GM12878 (cell line): ENCODE data around the gene ICA1. TPM values are rescaled to one million over a fixed set of nuclear protein-coding genes. Genes with fewer than 3 reads are reported as not detected.

Experiments used
- ATAC-seq: fragments of 200-7000 bp; cut with Tn5 transposase; 3 replicates; pipeline ENCODE4 v1.9.1; 2020; ENCODE audit warnings: mild to moderate bottlenecking, moderate library complexity
- BruUV-seq: library from RNA; stranded (reverse); fragments of 400-500 nt; replicated peaks from 2 replicates; lab custom pipeline; 2021; lab: Mats Ljungman, UMichigan
- CTCF ChIA-PET: fragments of 300-600 bp; sonication (Branson Sonifier 250); formaldehyde crosslinking; extraction: SDS; loops from one replicate; lab custom pipeline; 2021; ENCODE audit warnings: inconsistent platforms; lab: Yijun Ruan, JAX
- POLR2A ChIA-PET: fragments of 350-600 bp; formaldehyde crosslinking; extraction: SDS; loops from one replicate; lab custom pipeline; 2021; ENCODE audit warnings: inconsistent platforms; lab: Charles Lee
- RAD21 ChIA-PET: fragments of 300-600 bp; sonication (Branson Sonifier 250); formaldehyde crosslinking; loops from one replicate; lab custom pipeline; 2023; ENCODE audit warnings: antibody characterized with exemption; ENCODE audit not compliant: unreplicated experiment; lab: Charles Lee
- SMC1A ChIA-PET: fragments of 300-600 bp; sonication (Branson Sonifier 250); formaldehyde crosslinking; loops from one replicate; lab custom pipeline; 2023; ENCODE audit not compliant: unreplicated experiment, uncharacterized antibody; lab: Charles Lee
- DNase-seq: peaks from one replicate; pipeline ENCODE4 v3.0.0-alpha.2; 2011; ENCODE audit warnings: low read depth, low spot score
- FAIRE-seq: peaks from 3 replicates; lab custom pipeline; 2011; peaks lifted over from hg19 to GRCh38; lab: Jason Lieb, UNC
- H2AFZ ChIP-seq: 2 replicates; pipeline ENCODE4 v1.6.0; 2011; ENCODE audit warnings: low read depth, low read length, control low read depth; ENCODE audit not compliant: control insufficient read depth
- H3K27ac ChIP-seq: 2 replicates; pipeline ENCODE4 v1.5.1; 2011; ENCODE audit warnings: control low read depth; ENCODE audit not compliant: control insufficient read depth, insufficient read depth
- H3K27me3 ChIP-seq, 2 experiments: replicated peaks in 1 of 2; 2 replicates each; pipeline versions ENCODE4 v1.6.0 to v1.6.1; 2011; ENCODE audit warnings: low read length in 1 of 2; ENCODE audit not compliant: control insufficient read depth in 2 of 2, insufficient read depth in 2 of 2
- H3K36me3 ChIP-seq, 2 experiments: 2 replicates each; pipeline ENCODE4 v1.5.1; 2011; ENCODE audit warnings: low read length in 1 of 2; ENCODE audit not compliant: control insufficient read depth in 2 of 2, insufficient read depth in 2 of 2
- H3K4me1 ChIP-seq: 2 replicates; pipeline ENCODE4 v1.6.1; 2011; ENCODE audit warnings: mild to moderate bottlenecking, low read length, moderate library complexity, mixed read lengths; ENCODE audit not compliant: control insufficient read depth, insufficient read depth
- H3K4me2 ChIP-seq: 2 replicates; pipeline ENCODE4 v1.6.0; 2011; ENCODE audit warnings: control low read depth; ENCODE audit not compliant: control insufficient read depth, insufficient read depth
- H3K4me3 ChIP-seq: fragments of 200-600 bp; sonication (generic); 2 replicates; pipeline ENCODE4 v1.5.1; 2016
- H3K79me2 ChIP-seq: 2 replicates; pipeline ENCODE4 v1.6.0; 2011; ENCODE audit warnings: low read length; ENCODE audit not compliant: control insufficient read depth, insufficient read depth
- H3K9ac ChIP-seq: 2 replicates; pipeline ENCODE4 v1.8.0; 2011; ENCODE audit warnings: low read length, control low read depth, mixed read lengths; ENCODE audit not compliant: control insufficient read depth, insufficient read depth
- H3K9me3 ChIP-seq: replicated peaks from 3 replicates; pipeline ENCODE4 v1.5.1; 2011; ENCODE audit warnings: mild to moderate bottlenecking, low read length; ENCODE audit not compliant: control insufficient read depth, insufficient read depth
- H4K20me1 ChIP-seq: 2 replicates; pipeline ENCODE4 v1.6.0; 2011; ENCODE audit not compliant: control insufficient read depth, insufficient read depth
- BHLHE40 ChIP-seq, 2 experiments: fragments of 450-650 bp in 1 of 2; IDR thresholded peaks; 2 replicates each; pipeline ENCODE4 v1.6.1; 2011 to 2017; ENCODE audit warnings: low read depth in 2 of 2, borderline replicate concordance in 1 of 2, improper control_type of control experiment in 1 of 2, low read length in 1 of 2, mild to moderate bottlenecking in 1 of 2
- MYB ChIP-seq: fragments of 150-350 bp; IDR thresholded peaks from 2 replicates; pipeline ENCODE4 v1.6.1; 2014; ENCODE audit warnings: mild to moderate bottlenecking, low read depth, low read length, borderline replicate concordance
- NBN ChIP-seq: fragments of 450-650 bp; IDR thresholded peaks from 2 replicates; pipeline ENCODE4 v1.6.1; 2016
- POLR2A ChIP-seq: IDR thresholded peaks from 2 replicates; pipeline ENCODE4 v1.6.1; 2011; ENCODE audit warnings: low read depth, mild to moderate bottlenecking, low read length
- POU2F2 ChIP-seq: IDR thresholded peaks from 3 replicates; pipeline ENCODE4 v1.6.1; 2011; ENCODE audit warnings: low read depth, mild to moderate bottlenecking, low read length, borderline replicate concordance
- RAD51 ChIP-seq: fragments of 450-650 bp; IDR thresholded peaks from 2 replicates; pipeline ENCODE4 v1.6.1; 2016; ENCODE audit warnings: moderate library complexity, mild to moderate bottlenecking, inconsistent platforms
- RB1 ChIP-seq: fragments of 450-650 bp; formaldehyde crosslinking; IDR thresholded peaks from 2 replicates; pipeline ENCODE4 v1.6.1; 2017; ENCODE audit warnings: mild to moderate bottlenecking, borderline replicate concordance
- SP1 ChIP-seq: IDR thresholded peaks from one replicate; pipeline ENCODE4 v1.6.1; 2011; ENCODE audit warnings: low read depth, low read length
- SREBF2 ChIP-seq: IDR thresholded peaks from 2 replicates; pipeline ENCODE4 v1.6.1; 2012; ENCODE audit warnings: mild to moderate bottlenecking, low read length
- WGBS: methylation state at CpG from one replicate; pipeline ENCODE4 v1.1.6; 2016; ENCODE audit warnings: low lambda C conversion rate; ENCODE audit not compliant: insufficient replicate concordance, insufficient coverage; ENCODE audit errors: missing lambda C conversion rate; 5-methylcytosine and 5-hydroxymethylcytosine counted together
- in situ Hi-C: fragments of 300-500 bp; cut with MboI; formaldehyde crosslinking; loops from 9 replicates; pipeline ENCODE4 v1.14.3; 2018; ENCODE audit warnings: mixed read lengths
- intact Hi-C: fragments of 100-400 bp; cut with micrococcal nuclease; formaldehyde crosslinking; loops from one replicate; pipeline ENCODE4 v1.14.2; 2022; ENCODE audit not compliant: unreplicated experiment
- polyA plus RNA-seq, 11 experiments: library from polyadenylated mRNA; depleted of rRNA in 4 of 11; unstranded in 6 of 11; stranded (reverse) in 5 of 11; fragments of >200 nt; fragmentation: Nextera tagmentation in 4 of 11; fragmentation: Illumina TruSeq in 1 of 11; extraction: Ambion mirVana in 4 of 11; extraction: Trizol in 1 of 11; gene quantifications; 1 replicate in 1 of 11; 2 replicates in 10 of 11; pipeline versions ENCODE4 v1.2.1 to v1.2.3, GENCODE V29; 2011 to 2016; ENCODE audit warnings: inconsistent platforms in 2 of 11, missing spikeins in 2 of 11, low read depth in 1 of 11
- total RNA-seq, 4 experiments: library from RNA; depleted of rRNA in 3 of 4; stranded (reverse); fragments of >200 nt in 3 of 4; fragmentation: Illumina TruSeq in 1 of 4; extraction: Trizol in 1 of 4; gene quantifications; 2 replicates each; pipeline versions ENCODE4 v1.2.1 to v1.2.3, GENCODE V29; 2013 to 2021
- TF ChIP-seq, protein P1 (sequence below): fragments of 450-650 bp; IDR thresholded peaks from 2 replicates; pipeline ENCODE4 v1.6.1; 2017; ENCODE audit warnings: mild to moderate bottlenecking, low read depth, inconsistent platforms; ENCODE audit not compliant: poor library complexity, severe bottlenecking
- TF ChIP-seq, protein P2 (sequence below): fragments of 450-650 bp; IDR thresholded peaks from 2 replicates; pipeline ENCODE4 v1.6.1; 2017; ENCODE audit warnings: mild to moderate bottlenecking, moderate library complexity
- TF ChIP-seq, protein P3 (sequence below): IDR thresholded peaks from 2 replicates; pipeline ENCODE4 v1.6.1; 2012; ENCODE audit warnings: low read depth, low read length, improper control_type of control experiment
- TF ChIP-seq, protein P4 (sequence below): fragments of 450-650 bp; IDR thresholded peaks from 2 replicates; pipeline ENCODE4 v1.6.1; 2017; ENCODE audit warnings: mild to moderate bottlenecking, moderate library complexity

Gene ICA1
- total and polyA plus RNA-seq, 10 of the 15 experiments (the other 5 are each of a cell fraction or from before 2014, with no cell fraction given) = 1.3 to 35.1 (median 3.3) TPM

DNA sequence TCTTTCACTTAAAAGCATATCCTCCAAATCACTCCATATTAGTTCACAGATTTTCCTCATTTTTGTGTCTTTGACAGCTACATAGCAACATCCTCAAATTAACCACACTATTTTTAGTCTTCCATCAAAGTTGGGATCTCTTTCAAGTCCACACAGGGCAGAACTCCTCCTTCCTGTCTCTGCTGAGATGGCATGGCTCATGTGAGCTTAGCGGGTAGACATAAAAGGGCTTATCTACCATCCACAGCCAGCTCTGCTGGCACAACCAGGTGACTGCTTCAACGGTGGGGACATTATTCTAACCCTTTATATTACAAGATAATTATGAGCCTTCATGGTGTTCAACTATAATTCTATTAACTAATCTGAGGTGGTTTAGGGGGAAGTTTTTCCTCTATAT is 35.5 kb downstream of the ICA1 start:
- BruUV-seq = no TSS peak
- RAD21 ChIA-PET = no interaction called here
- intact Hi-C loops (no loop called here), in situ Hi-C loops (loop anchor here (10.0 kb wide), 2 partner anchors 802 to 1272 kb away; no protein-coding TSS in a partner anchor)
- POLR2A ChIA-PET = no interaction called here
- DNase-seq (no peak), ATAC-seq (no peak), FAIRE-seq (no peak)
- Histone ChIP-seq H3K27ac (no peak overlapping the region), H3K79me2 (no peaks in the 10 kb centered on the region), H3K36me3 (no peaks in the 10 kb centered on the region), H3K4me2 (no peak overlapping the region), H3K9me3 (no peaks in the 10 kb centered on the region), H3K27me3 (peaks cover 0 to 1% of the 10 kb centered on the region in 2 experiments; a peak in 2 of 4 replicates), H3K4me3 (no peak overlapping the region)
- WGBS = 50% methylated on average over 2 of the region's 2 CpGs
- SMC1A ChIA-PET = interaction anchor here (1.0 to 1.6 kb wide), 2 partner anchors 69 to 545 kb away, joined by 4 to 6 read pairs; no protein-coding TSS in a partner anchor
- CTCF ChIA-PET = interaction anchor here (1.1 to 1.4 kb wide), 2 partner anchors 9 to 12 kb away, joined by 3 to 6 read pairs; no protein-coding TSS in a partner anchor
- TF ChIP-seq POU2F2 (no peak), BHLHE40 (IDR thresholded peaks at IDR 0.05; ENCODE audit: borderline replicate concordance in 1 of 2, low read depth in 2 of 2, low read length in 1 of 2) (no peak), POLR2A (no peak), RB1 (no peak), SREBF2 (no peak), NBN (no peak), SP1 (no peak), MYB (no peak), RAD51 (no peak)
- TF ChIP-seq, protein P1, sequence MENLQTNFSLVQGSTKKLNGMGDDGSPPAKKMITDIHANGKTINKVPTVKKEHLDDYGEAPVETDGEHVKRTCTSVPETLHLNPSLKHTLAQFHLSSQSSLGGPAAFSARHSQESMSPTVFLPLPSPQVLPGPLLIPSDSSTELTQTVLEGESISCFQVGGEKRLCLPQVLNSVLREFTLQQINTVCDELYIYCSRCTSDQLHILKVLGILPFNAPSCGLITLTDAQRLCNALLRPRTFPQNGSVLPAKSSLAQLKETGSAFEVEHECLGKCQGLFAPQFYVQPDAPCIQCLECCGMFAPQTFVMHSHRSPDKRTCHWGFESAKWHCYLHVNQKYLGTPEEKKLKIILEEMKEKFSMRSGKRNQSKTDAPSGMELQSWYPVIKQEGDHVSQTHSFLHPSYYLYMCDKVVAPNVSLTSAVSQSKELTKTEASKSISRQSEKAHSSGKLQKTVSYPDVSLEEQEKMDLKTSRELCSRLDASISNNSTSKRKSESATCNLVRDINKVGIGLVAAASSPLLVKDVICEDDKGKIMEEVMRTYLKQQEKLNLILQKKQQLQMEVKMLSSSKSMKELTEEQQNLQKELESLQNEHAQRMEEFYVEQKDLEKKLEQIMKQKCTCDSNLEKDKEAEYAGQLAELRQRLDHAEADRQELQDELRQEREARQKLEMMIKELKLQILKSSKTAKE = no peak
- TF ChIP-seq, protein P2, sequence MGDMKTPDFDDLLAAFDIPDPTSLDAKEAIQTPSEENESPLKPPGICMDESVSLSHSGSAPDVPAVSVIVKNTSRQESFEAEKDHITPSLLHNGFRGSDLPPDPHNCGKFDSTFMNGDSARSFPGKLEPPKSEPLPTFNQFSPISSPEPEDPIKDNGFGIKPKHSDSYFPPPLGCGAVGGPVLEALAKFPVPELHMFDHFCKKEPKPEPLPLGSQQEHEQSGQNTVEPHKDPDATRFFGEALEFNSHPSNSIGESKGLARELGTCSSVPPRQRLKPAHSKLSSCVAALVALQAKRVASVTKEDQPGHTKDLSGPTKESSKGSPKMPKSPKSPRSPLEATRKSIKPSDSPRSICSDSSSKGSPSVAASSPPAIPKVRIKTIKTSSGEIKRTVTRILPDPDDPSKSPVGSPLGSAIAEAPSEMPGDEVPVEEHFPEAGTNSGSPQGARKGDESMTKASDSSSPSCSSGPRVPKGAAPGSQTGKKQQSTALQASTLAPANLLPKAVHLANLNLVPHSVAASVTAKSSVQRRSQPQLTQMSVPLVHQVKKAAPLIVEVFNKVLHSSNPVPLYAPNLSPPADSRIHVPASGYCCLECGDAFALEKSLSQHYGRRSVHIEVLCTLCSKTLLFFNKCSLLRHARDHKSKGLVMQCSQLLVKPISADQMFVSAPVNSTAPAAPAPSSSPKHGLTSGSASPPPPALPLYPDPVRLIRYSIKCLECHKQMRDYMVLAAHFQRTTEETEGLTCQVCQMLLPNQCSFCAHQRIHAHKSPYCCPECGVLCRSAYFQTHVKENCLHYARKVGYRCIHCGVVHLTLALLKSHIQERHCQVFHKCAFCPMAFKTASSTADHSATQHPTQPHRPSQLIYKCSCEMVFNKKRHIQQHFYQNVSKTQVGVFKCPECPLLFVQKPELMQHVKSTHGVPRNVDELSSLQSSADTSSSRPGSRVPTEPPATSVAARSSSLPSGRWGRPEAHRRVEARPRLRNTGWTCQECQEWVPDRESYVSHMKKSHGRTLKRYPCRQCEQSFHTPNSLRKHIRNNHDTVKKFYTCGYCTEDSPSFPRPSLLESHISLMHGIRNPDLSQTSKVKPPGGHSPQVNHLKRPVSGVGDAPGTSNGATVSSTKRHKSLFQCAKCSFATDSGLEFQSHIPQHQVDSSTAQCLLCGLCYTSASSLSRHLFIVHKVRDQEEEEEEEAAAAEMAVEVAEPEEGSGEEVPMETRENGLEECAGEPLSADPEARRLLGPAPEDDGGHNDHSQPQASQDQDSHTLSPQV = no peak
- TF ChIP-seq, protein P3, sequence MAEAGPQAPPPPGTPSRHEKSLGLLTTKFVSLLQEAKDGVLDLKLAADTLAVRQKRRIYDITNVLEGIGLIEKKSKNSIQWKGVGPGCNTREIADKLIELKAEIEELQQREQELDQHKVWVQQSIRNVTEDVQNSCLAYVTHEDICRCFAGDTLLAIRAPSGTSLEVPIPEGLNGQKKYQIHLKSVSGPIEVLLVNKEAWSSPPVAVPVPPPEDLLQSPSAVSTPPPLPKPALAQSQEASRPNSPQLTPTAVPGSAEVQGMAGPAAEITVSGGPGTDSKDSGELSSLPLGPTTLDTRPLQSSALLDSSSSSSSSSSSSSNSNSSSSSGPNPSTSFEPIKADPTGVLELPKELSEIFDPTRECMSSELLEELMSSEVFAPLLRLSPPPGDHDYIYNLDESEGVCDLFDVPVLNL = no peak
- TF ChIP-seq, protein P4, sequence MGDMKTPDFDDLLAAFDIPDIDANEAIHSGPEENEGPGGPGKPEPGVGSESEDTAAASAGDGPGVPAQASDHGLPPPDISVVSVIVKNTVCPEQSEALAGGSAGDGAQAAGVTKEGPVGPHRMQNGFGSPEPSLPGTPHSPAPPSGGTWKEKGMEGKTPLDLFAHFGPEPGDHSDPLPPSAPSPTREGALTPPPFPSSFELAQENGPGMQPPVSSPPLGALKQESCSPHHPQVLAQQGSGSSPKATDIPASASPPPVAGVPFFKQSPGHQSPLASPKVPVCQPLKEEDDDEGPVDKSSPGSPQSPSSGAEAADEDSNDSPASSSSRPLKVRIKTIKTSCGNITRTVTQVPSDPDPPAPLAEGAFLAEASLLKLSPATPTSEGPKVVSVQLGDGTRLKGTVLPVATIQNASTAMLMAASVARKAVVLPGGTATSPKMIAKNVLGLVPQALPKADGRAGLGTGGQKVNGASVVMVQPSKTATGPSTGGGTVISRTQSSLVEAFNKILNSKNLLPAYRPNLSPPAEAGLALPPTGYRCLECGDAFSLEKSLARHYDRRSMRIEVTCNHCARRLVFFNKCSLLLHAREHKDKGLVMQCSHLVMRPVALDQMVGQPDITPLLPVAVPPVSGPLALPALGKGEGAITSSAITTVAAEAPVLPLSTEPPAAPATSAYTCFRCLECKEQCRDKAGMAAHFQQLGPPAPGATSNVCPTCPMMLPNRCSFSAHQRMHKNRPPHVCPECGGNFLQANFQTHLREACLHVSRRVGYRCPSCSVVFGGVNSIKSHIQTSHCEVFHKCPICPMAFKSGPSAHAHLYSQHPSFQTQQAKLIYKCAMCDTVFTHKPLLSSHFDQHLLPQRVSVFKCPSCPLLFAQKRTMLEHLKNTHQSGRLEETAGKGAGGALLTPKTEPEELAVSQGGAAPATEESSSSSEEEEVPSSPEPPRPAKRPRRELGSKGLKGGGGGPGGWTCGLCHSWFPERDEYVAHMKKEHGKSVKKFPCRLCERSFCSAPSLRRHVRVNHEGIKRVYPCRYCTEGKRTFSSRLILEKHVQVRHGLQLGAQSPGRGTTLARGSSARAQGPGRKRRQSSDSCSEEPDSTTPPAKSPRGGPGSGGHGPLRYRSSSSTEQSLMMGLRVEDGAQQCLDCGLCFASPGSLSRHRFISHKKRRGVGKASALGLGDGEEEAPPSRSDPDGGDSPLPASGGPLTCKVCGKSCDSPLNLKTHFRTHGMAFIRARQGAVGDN = no peak
- TF ChIP-seq, all 136 proteins: peak for 0
- H3K4me1 ChIP-seq = no peaks in the 10 kb centered on the region
- H2AFZ ChIP-seq = no peak overlapping the region
- H3K9ac ChIP-seq = no peak overlapping the region
- no peaks in the 10 kb centered on the region for H4K20me1 ChIP-seq
